HG02885 (cell line): ENCODE measurements around the gene ROR1.
"Not testable (repeated sequence)": the region's sequence is repeated elsewhere in the genome, so short reads cannot be mapped to it uniquely, and the experiment has no call there.

Experiments
- ATAC-seq: cut with Tn5 transposase; IDR thresholded peaks from one replicate; pipeline ENCODE4 v1.9.1; 2021; ENCODE audit warnings: mild to moderate bottlenecking; ENCODE audit not compliant: unreplicated experiment, poor library complexity

The ROR1 gene

DNA sequence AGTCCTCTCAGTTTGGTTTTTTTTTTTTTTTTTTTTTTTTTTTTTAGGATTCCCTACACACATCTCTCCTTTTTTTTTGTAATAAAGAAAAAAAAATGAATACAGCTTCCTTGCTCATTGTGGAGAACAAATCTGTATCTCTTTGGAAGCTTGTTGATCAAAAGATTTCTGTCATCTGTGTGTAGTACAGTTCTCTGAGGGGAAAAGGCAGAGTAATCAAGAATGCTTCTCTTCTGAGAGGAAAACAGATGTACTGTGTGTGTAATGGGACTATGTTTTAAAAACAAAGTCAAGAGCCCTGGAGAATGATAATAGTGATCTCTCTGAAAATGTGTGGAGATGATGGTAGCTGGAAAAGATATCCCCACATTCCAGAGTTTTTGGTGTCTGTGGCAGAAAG is 16.5 kb upstream of the ROR1 start:
- no peak for ATAC-seq

- no peak for ATAC-seq
Measured at GRCh38 chr1:63758791-63759190, 15.0 kb upstream of the ROR1 start.

GRCh38 chr1:63759778-63760177 is 14.0 kb upstream of the ROR1 start:
- no peak for ATAC-seq

- ATAC-seq, result no peak
Measured at GRCh38 chr1:63770381-63770780, 3.4 kb upstream of the ROR1 start.

DNA sequence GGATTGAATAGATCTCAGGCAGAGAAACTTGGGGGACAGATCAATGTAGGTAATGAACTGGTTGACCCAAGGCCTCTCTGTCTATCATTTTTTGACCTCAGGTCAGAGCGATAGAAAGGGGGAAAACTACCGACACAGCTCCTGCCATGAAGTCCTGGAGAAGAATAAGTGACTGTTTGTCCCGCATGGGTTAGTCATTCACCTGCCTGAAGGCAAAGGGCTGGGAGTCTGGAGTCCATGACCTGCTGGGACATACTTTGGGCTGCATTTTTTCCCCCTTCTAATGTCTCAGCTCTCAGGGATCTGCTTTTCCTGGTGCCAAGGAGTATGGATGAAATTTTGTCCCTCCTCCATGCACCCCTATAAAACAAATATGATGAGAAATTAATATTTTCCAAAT is 1.6 kb upstream of the ROR1 start:
- no peak for ATAC-seq

DNA sequence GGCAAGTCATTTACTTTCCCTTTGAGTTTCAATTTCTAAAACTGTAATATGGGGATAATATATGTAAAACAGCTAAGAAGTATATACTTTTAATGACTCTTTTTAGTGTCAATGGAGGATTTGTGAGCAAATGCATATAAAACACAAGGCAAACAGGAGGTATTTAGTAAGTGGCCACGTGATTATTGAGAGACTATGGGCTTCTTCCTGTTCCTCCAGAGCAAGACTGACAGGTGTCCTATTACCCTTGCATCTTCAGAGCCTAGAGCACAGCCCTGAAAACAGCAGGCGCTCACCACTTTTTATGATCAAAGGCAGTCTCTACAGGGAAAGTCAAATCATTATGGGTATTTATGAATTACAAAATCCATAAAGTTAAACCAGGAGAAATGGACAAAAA is 941 bp upstream of the ROR1 start:
- ATAC-seq, result no peak

DNA sequence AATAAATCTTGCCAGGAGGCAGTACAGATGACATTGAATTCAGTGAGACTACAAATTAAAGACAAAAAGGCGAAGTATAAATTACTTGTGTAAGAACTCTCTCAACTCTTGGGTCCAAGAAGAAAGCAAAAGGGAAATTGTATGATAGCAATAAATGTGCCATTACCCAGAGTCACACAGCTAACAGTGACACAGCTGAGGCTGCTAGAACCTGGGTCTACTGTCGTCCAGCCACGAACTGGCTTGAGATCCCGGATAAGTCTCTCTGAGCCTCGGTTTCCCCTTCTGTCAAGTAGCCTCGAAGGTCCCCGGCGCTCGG is 362 bp upstream of the ROR1 start:
- no peak for ATAC-seq

DNA sequence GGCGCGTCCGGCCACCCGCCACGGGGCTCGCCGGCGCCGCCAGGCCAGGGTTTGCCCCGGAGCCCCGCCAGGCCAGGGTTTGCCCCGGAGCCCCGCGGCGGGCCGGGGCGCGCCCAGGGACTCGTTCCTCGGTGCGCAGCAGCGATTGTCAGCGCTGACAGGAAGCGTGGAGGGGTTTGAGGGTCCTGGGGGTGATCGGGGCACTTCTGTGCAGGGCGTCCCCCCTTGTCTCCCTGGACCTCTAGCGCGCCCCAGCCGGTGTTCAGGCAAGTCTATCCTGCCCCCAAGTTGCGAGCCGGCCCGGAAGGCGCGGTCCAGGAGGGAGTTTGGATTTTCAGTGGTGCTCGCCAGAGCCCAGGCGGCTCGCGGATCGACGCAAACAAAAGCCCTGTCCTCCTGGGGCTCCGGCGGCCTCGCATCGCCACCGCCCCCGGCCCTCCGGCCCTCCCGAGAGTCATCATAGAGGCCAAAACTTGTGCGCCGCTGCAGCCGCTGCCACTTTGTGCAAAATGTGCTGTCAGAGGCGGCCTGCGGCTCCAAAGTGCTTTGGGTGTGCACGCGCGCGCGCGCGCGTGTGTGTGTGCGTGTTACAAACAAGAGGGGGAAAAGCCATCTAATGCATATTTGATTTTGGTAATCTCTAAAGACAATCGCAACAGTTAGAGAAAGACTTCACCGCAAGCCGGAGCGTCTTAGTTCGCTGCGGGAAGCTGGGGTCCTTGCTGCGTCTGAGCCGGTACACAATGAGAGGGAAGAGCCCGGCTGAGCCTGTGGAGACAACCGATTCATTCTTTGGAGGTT is 1.0 kb downstream of the ROR1 start:
- peak; percentile 22 for ATAC-seq

GRCh38 chr1:63775418-63776127 is 1.8 kb downstream of the ROR1 start:
- no peak for ATAC-seq

DNA sequence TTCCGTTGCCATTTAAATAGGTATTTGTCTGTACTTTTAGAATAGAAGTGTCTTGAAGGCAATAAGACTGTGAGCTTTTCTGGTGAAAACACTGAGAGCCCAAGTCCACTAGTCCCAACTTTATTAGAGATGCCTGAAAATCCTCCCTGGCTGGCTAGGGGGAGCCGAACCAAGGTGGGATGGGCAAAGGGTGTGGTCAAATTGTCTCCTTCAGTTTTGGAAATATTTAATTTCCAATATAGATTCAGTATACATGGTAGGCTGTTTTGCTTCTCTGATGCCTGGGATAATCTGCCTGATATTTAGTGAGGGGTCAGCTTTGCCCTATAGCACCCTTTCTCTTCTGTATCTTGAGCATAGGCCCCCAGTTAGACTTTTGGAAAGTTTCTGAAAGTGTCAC is 3.5 kb downstream of the ROR1 start:
- no peak for ATAC-seq

- no peak for ATAC-seq
Measured at GRCh38 chr1:63777965-63778880, 4.4 kb downstream of the ROR1 start.

- ATAC-seq, result no peak
Measured at GRCh38 chr1:63779338-63780211, 5.8 kb downstream of the ROR1 start.

DNA sequence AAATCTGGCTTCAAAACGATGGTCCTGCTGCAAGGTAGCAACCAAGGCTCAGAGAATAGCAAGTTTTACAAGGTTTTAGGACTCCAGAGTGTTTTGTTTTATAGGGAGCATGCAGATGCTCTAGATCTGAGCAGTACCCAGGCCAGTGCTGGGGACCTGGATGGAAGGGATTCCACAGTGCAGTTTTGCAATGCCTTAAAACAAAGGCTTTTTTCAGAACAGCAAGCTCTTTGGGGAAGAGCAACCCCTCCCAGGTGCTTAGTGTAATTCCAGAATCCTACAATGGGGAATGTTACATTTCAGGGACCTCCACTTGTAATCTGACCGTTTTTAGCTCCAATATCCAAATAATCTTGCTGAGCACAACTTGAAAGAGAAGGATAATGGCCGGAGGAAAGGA is 6.7 kb downstream of the ROR1 start:
- no peak for ATAC-seq

DNA sequence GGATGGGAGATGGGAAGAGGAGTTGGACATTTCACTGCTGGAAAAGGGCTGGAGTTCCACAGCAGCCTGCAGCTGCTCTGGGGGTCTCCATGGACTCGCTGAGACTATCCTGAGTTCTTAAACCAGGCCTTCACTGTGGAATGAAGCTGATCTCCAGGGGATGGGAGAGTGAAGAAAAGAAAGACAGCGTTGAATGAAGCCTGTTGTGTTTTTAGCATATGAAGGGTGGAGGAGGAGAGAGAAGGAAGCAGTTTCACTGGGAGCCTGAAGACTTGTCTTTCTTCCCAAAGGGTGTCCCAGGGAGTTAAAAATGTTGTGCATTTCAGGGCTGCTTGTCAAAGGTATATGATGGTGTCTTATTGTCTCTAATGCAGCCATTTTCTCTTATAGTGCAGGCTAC is 9.2 kb downstream of the ROR1 start:
- no peak for ATAC-seq

DNA sequence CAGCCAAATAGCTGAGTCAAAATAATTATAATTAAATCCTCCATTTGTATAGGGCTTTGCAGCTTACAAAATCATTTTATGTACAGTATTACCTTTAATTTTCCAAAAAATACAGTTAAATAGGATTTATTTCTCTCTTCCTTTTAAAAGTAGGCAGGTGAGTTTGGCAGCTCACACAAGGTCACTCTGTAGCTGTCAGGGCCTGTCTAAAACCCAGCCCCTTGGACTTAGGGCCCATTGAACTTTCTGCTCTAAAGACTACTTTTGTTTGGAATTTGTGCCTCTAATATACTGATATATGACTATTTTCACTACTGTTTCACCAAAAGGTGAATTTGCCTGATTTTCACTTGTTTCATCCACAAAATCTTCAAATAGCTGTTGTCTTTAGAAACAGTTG is 10.3 kb downstream of the ROR1 start:
- no peak for ATAC-seq

GRCh38 chr1:63784489-63785390 is 10.9 kb downstream of the ROR1 start:
- ATAC-seq, result no peak

DNA sequence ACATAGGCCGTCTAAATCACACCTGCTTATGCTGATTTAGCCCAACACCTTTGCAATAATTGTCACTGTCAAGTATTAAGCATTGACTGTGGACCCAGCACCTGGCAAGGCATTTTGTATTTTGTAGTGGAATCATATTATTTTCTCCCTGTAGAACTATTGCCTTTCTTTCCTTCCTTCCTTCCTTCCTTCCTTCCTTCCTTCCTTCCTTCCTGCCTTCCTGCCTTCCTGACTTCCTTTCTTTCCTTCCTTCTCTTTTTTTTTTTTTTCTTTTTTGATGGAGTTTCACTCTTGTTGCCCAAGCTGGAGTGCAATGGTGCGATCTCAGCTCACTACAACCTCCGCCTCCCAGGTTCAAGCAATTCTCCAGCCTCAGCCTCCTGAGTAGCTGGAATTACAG is 13.5 kb downstream of the ROR1 start:
- not testable (repeated sequence) for ATAC-seq

GRCh38 chr1:63787875-63788274 is 14.1 kb downstream of the ROR1 start:
- no peak for ATAC-seq
